NCI-H1048 (cell line): ENCODE results near the gene SPDYE17.
"Not testable (repeated sequence)": the region's sequence is repeated elsewhere in the genome, so short reads cannot be mapped to it uniquely, and the experiment has no call there.

Source experiments
- DNase-seq: peaks from one replicate; lab custom pipeline; 2025; lab: John Stamatoyannopoulos, UW

SPDYE17 gene

GRCh38 chr7:77032261-77032660 is at the start of gene SPDYE17:
Gene SPDYE17, minus strand, starts transcription at chr7:77032361. Its CDS starts 1,791 bp downstream, at chr7:77030570.
- not testable (repeated sequence) for DNase-seq

- DNase-seq, result not testable (repeated sequence)
Observed at GRCh38 chr7:77080236-77080635, 48.1 kb upstream of the SPDYE17 start.

- DNase-seq, result not testable (repeated sequence)
Observed at GRCh38 chr7:77079624-77080023, 47.5 kb upstream of the SPDYE17 start.

GRCh38 chr7:77079112-77079511 is 47.0 kb upstream of the SPDYE17 start:
- not testable (repeated sequence) for DNase-seq

GRCh38 chr7:77077060-77077459 is 44.9 kb upstream of the SPDYE17 start:
- not testable (repeated sequence) for DNase-seq

GRCh38 chr7:77074786-77075396 is 42.7 kb upstream of the SPDYE17 start:
- DNase-seq, result not testable (repeated sequence)

- DNase-seq, result not testable (repeated sequence)
Observed at GRCh38 chr7:77071108-77071507, 38.9 kb upstream of the SPDYE17 start.

GRCh38 chr7:77065869-77066268 is 33.7 kb upstream of the SPDYE17 start:
- DNase-seq, result not testable (repeated sequence)

- DNase-seq, result not testable (repeated sequence)
Observed at GRCh38 chr7:77063732-77064131, 31.6 kb upstream of the SPDYE17 start.

GRCh38 chr7:77062557-77062956 is 30.4 kb upstream of the SPDYE17 start, which contains the start of gene SPDYE18:
Gene SPDYE18, minus strand, starts transcription at chr7:77062558. Its CDS starts 2,046 bp downstream, at chr7:77060512.
- not testable (repeated sequence) for DNase-seq

- not testable (repeated sequence) for DNase-seq
Observed at GRCh38 chr7:77026349-77026748, 5.8 kb downstream of the SPDYE17 start.

GRCh38 chr7:77010074-77010680 is 22.0 kb downstream of the SPDYE17 start:
- DNase-seq, result not testable (repeated sequence)

- DNase-seq, result not testable (repeated sequence)
Observed at GRCh38 chr7:77008000-77008399, 24.2 kb downstream of the SPDYE17 start.

- not testable (repeated sequence) for DNase-seq
Observed at GRCh38 chr7:77006127-77007110, 25.7 kb downstream of the SPDYE17 start.

GRCh38 chr7:77005461-77006057 is 26.6 kb downstream of the SPDYE17 start:
- not testable (repeated sequence) for DNase-seq

GRCh38 chr7:77004151-77004550 is 28.0 kb downstream of the SPDYE17 start:
- DNase-seq, result not testable (repeated sequence)

GRCh38 chr7:77003241-77003640 is 28.9 kb downstream of the SPDYE17 start:
- not testable (repeated sequence) for DNase-seq

GRCh38 chr7:77002678-77003233 is 29.4 kb downstream of the SPDYE17 start:
- DNase-seq, result not testable (repeated sequence)

- not testable (repeated sequence) for DNase-seq
Observed at GRCh38 chr7:77002104-77002503, 30.1 kb downstream of the SPDYE17 start.

GRCh38 chr7:76999474-77000107 is 32.6 kb downstream of the SPDYE17 start:
- not testable (repeated sequence) for DNase-seq
